Motor neuron (in vitro differentiated cells): ENCODE data around the gene ERC2. TPM values are rescaled to one million over a fixed set of nuclear protein-coding genes. Genes with fewer than 3 reads are reported as not detected.
A peak's percentile ranks its signal among the peaks of the same experiment; 100 is the strongest.

ENCODE experiments used
- ATAC-seq, 8 experiments: fragments of 200-7000 bp; cut with Tn5 transposase; replicated peaks in 6 of 8; 2 replicates each; pipeline ENCODE4 v1.8.0; 2021; ENCODE audit warnings: mild to moderate bottlenecking in 8 of 8, moderate library complexity in 8 of 8
- H3K27ac ChIP-seq, 2 donors: fragments of 250-450 bp; sonication (Bioruptor Pico); 2 replicates each; pipeline ENCODE4 v1.9.0; 2021; ENCODE audit warnings: antibody characterized with exemption in 2 of 2, mild to moderate bottlenecking in 2 of 2, moderate library complexity in 1 of 2
- H3K4me1 ChIP-seq, 2 donors: fragments of 250-450 bp; sonication (Bioruptor Pico); replicated peaks in 1 of 2; 2 replicates each; pipeline ENCODE4 v1.6.1; 2021; ENCODE audit warnings: antibody characterized with exemption in 2 of 2, mild to moderate bottlenecking in 2 of 2, moderate library complexity in 1 of 2
- H3K4me3 ChIP-seq, 5 donors: fragments of 250-450 bp; sonication (Bioruptor Pico); 2 replicates each; pipeline ENCODE4 v1.9.0; 2021; ENCODE audit warnings: antibody characterized with exemption in 5 of 5, mild to moderate bottlenecking in 5 of 5, moderate library complexity in 4 of 5
- WGBS, 10 experiments: fragments of 450-650 bp; shearing (Covaris generic); methylation state at CpG; one replicate each; pipeline ENCODE4 v1.0.0; 2022; 5-methylcytosine and 5-hydroxymethylcytosine counted together
- in situ Hi-C, 9 experiments: fragments of 400-800 bp; cut with MboI; loops; one replicate each; pipeline ENCODE4 v1.15.0; 2021; ENCODE audit warnings: low sequenced_read_pairs in 9 of 9, low pct_unique_long_range_greater_than_20kb in 2 of 9; ENCODE audit not compliant: unreplicated experiment in 9 of 9
- total RNA-seq, 8 experiments: library from RNA; unstranded; fragments of 300-600 nt; gene quantifications; 2 replicates each; pipeline versions ENCODE4 v1.2.3 to v1.2.4, GENCODE V29; 2022

Gene ERC2
- total RNA-seq, 8 experiments from 2014 or later: 1.0 to 28.0 (median 18.2) TPM

DNA sequence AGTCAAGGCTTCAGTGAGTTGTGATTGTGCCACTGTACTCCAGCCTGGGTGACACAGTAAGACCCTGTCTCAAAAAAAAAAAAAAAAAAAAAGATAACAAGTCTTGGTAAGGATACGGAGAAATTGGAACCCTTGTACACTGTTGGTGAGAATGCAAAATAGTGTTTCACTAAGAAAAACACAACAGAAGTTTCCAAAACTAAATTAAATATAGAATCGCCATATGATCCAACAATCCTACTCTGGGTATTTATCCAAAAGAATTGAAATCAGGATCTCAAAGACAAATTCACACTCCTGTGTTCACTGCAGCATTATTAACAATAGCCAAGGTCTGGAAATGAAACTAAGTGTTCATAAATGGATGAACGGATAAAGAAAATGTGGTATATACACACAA is 149.4 kb downstream of the ERC2 start:
- 50 to 100% (median 93%) methylated on average over 2 to 3 of the region's 3 CpGs; no CpG with 5 or more reads in 1 of the 10 experiments for WGBS, 10 experiments
- in situ Hi-C loops: no loop called here
- Histone ChIP-seq H3K27ac (no peak overlapping the region), H3K4me3 (no peak overlapping the region), H3K4me1 (no peaks in the 10 kb centered on the region)
- no peak for ATAC-seq

DNA sequence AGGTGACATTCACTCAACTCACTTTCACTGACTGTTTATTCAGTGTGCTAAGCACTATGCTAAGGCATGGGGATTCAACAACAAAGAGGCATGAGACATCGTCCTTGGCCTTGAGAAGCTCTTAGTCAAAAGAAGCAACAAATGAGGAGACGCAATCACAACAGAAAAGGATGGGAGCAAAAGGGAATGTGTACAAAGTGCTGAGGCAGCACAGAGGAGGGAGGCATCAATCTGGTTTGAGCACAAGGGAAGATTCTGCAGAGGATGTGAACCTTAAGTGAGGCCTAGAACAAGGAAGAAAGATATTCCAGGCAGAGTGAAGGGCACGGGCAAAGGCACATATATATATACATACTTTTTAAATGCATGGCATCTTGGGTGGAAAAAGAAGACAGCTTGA is 151.3 kb downstream of the ERC2 start:
- in situ Hi-C loops: no loop called here
- 43 to 83% (median 75%) methylated on average over 2 to 3 of the region's 3 CpGs; no CpG with 5 or more reads in 2 of the 10 experiments for WGBS, 10 experiments
- H3K4me1 ChIP-seq: no peaks in the 10 kb centered on the region
- no peak overlapping the region for H3K27ac ChIP-seq
- ATAC-seq: no peak
- no peak overlapping the region for H3K4me3 ChIP-seq

DNA sequence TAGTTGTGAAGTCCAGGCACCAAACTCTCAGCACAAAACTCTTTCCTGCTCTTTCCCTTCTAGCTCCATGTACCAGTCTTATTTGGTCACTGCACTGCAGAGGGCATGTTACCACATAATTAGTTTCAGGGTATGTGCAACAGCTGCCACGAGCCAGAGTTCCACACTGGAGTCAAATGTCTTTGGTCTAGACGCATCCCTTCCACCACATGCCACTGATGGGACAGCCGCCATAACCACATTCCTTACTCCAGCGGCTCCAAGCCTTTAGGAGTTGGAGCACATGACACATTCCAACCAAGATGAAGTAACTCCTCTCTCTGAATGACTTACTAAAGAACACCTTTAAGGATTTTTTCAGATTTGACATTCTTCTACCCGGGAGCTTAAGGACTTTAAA is 153.4 kb downstream of the ERC2 start:
- H3K4me1 ChIP-seq: no peaks in the 10 kb centered on the region
- H3K4me3 ChIP-seq: no peak overlapping the region
- peak in 2 of 8 experiments; percentile 54 to 67 for ATAC-seq
- in situ Hi-C loops: no loop called here
- 14 to 100% (median 90%) methylated on average over 1 to 5 of the region's 5 CpGs; no CpG with 5 or more reads in 1 of the 10 experiments for WGBS, 10 experiments
- no peak overlapping the region for H3K27ac ChIP-seq

DNA sequence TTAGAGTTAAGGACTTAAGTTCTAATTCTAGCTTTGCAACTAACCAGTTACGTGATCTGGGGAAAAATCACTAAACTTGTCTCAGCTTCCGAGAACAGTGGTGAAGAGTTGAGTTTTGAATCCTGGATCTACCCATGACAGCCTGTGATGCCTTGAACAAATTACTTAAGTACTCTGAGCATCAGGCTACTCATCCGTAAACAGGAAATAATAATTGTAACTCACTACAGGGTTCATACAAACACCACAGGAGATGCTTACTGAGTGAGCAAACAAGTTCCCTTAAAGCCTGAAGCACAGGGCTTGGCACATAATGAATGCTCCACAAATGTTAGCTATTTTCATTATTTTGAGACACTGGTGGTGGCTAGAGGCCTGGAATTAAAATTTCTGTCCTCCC is 158.8 kb downstream of the ERC2 start:
- in situ Hi-C loops: no loop called here

DNA sequence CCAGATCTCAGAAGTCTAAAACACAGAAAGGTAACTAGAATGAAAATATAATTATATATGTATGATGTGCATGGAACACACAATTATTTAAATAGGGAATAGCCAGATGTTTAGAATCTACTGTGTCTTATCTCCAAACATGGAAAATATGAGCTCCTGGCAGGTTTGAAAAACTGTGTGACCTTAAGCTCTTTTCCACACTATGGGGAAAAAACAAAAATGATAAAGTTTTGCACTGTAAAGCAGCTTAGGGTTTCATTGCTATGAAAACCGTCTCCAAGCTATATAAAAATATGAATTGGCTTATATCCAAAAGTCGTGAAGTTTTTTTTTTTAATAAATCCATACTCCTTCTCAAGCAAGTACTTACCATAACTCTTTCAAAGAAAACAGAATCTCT is 159.8 kb downstream of the ERC2 start:
- H3K4me3 ChIP-seq: no peak overlapping the region
- in situ Hi-C loops: no loop called here

More for the DNA sequence above, 158.8 kb downstream of the ERC2 start:
- Histone ChIP-seq H3K4me3 (no peak overlapping the region), H3K27ac (no peak overlapping the region), H3K4me1 (no peaks in the 10 kb centered on the region)
- 43 to 93% (median 68%) methylated on average over 2 to 3 of the region's 3 CpGs; no CpG with 5 or more reads in 3 of the 10 experiments for WGBS, 10 experiments
- no peak for ATAC-seq

DNA sequence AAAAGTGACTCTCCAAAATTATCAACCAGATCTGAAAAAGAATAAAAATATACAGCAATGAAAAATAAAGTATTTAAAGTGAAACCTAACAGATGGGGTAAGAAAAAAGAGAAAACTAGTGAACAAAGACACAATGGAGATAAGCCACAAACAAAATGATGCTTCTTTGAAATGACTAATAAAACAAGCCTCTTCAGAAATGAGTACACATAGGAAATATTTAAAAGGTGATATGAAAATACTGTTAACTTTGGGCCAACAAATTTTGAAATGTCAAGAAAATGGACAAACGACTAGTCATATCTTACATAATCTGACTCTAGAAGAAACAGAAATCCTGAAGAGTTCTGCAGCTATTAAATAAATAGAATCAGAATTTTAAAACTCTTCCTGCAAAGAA is 164.2 kb downstream of the ERC2 start:
- in situ Hi-C loops: no loop called here
- 20 to 100% (median 95%) methylated on average over 1 of the region's 1 CpG for WGBS, 10 experiments
- no peak overlapping the region for H3K27ac ChIP-seq
- no peak overlapping the region for H3K4me3 ChIP-seq
- H3K4me1 ChIP-seq: no peaks in the 10 kb centered on the region
- ATAC-seq: no peak

More for the DNA sequence above, 159.8 kb downstream of the ERC2 start:
- ATAC-seq: no peak
- 0 to 100% (median 84%) methylated on average over 1 to 2 of the region's 2 CpGs; no CpG with 5 or more reads in 1 of the 10 experiments for WGBS, 10 experiments
- no peaks in the 10 kb centered on the region for H3K4me1 ChIP-seq
- H3K27ac ChIP-seq: no peak overlapping the region

DNA sequence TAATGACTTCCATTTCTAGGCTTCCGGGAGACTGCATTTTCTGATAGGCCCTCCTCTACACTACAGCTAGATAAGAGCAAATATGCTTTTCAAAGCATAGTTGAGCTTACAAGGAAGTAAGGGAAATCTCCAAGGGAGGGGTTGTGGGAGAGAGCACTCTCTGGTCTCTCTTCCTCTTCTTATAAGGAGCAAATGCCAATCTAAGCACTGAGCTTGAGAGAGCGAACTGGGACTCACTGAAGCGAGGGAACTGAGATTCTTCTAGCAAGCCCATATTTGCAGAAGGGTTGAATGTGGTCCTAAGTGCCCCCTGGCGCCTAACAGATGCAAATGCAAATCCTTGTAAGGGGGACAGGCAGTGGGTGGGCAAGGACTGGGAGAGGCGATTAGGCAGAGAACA is 164.8 kb downstream of the ERC2 start:
- Histone ChIP-seq H3K4me1 (no peaks in the 10 kb centered on the region), H3K27ac (no peak overlapping the region), H3K4me3 (no peak overlapping the region)
- ATAC-seq: peak in 7 of 8 experiments; percentile 22 to 90 (median 63)
- 20 to 86% (median 50%) methylated on average over 2 to 5 of the region's 5 CpGs; no CpG with 5 or more reads in 1 of the 10 experiments for WGBS, 10 experiments
- in situ Hi-C loops: no loop called here

DNA sequence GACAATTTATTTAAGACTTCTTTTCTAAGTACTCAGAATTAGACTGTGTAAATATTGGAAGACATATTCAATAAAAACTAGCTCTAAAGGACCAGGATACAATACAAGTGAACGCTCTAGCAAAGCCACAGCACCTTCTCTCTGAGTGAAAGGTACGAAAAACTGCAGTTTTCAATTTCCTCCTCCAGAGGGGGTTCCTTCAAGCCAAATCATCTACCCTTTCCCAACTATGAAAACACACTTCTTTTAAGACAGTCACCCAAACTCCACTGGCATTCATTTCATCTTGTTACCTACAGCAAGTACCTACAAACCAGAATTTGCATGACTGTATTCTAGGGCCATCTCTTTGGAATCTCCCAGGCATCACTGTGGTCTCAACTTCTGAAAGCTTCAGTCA is 165.8 kb downstream of the ERC2 start:
- Histone ChIP-seq H3K4me1 (no peaks in the 10 kb centered on the region), H3K27ac (no peak overlapping the region), H3K4me3 (no peak overlapping the region)
- ATAC-seq: peak in 1 of 8 experiments; percentile 56
- 33 to 96% (median 90%) methylated on average over 1 to 2 of the region's 2 CpGs; no CpG with 5 or more reads in 5 of the 10 experiments for WGBS, 10 experiments
- in situ Hi-C loops: no loop called here

DNA sequence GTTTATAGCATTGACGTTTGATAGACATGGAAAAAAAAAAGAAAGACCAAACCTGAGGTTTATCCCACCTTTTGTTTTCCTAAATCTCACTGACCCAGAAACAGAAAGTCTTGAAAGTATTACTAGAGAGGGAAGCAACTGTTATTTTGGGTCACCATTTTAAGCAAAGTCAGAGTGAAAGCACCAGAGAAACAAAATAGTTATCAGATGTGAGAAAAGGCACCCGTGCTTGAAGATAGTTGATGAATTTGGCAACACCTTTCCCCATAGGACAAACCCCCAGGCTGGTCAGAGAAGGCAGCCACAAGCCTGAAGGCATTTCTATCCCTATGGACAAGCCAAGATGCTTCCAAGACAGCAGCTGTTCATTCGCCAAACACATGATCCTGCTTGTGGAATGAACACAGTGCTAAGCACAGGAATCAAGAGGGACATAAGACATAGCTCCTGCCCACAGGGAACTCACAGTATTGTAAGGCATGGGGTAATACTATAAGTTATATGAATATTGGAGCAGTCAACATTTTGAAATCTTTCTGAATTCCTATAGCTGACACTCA is 170.9 kb downstream of the ERC2 start:
- Histone ChIP-seq H3K4me1 (no peaks in the 10 kb centered on the region), H3K27ac (no peak overlapping the region), H3K4me3 (no peak overlapping the region)
- no peak for ATAC-seq
- in situ Hi-C loops: no loop called here
- WGBS, 10 experiments: 0 to 100% (median 43%) methylated on average over 1 to 3 of the region's 3 CpGs; no CpG with 5 or more reads in 1 of the 10 experiments

DNA sequence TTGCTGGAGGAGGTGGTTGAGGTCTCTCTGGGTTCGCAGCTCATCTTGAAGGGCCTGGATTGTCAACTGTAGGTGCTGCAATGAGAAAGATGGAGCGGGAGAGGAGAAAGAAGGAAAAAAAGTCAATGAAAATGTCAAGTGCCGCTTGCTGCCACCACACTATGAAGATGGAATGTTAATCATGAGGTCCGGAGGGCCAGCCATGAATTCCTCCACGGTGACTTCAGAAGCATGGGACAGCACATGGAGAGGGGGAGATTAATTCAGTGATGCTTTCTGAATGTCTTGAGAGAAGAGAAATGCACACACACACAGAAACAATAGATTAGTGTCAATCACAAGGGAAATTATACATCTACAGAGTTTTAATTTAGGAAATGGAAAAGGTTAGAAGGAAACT is 171.9 kb downstream of the ERC2 start:
- no peaks in the 10 kb centered on the region for H3K4me1 ChIP-seq
- in situ Hi-C loops: no loop called here
- H3K4me3 ChIP-seq: no peak overlapping the region
- H3K27ac ChIP-seq: no peak overlapping the region
- ATAC-seq: peak in 2 of 8 experiments; percentile 29 to 35
- 6 to 100% (median 81%) methylated on average over 1 to 5 of the region's 5 CpGs; no CpG with 5 or more reads in 2 of the 10 experiments for WGBS, 10 experiments

DNA sequence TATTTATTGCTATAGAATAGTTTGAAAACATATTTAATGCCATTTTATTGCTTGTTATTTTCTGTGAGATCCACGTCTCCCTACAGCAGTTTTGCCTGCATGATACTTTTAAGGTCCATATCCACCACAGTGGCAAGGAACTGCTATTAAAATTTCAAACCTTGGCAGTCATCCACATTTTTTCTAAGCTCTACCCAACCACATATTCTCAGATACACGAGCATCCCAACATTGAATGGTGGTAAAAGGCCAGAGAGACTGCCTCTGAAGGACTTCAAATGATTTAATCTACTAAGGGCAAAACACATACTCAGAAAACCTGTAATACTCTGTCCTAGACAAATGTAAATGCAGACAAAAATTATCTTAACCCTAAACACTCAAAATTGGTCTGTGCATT is 173.1 kb downstream of the ERC2 start:
- no peak overlapping the region for H3K4me3 ChIP-seq
- no peak overlapping the region for H3K27ac ChIP-seq
- 0 to 100% (median 62%) methylated on average over 1 to 2 of the region's 2 CpGs; no CpG with 5 or more reads in 4 of the 10 experiments for WGBS, 10 experiments
- H3K4me1 ChIP-seq: no peaks in the 10 kb centered on the region
- in situ Hi-C loops: no loop called here
- ATAC-seq: no peak

DNA sequence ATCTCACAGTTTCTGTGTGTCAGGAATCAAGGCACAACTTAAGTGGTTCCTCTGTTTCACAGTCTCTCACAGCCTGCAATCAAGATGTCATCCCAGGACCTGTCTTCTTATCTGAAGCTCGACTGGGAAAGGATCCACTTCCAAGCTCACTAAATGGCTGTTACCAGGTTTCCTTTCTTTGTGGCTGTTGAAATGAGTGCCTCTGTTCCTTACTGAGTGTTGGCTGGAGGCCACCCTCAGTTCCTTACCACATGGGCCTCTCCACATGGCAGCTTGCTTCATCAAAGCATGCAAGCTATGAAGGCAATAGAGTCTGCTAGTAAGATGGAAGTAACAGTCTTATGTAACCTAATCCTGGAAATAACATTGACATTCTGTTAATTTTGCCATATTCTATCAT is 174.0 kb downstream of the ERC2 start:
- WGBS, 10 experiments: 0 to 100% (median 63%) methylated on average over 1 of the region's 1 CpG; no CpG with 5 or more reads in 2 of the 10 experiments
- H3K4me3 ChIP-seq: no peak overlapping the region

DNA sequence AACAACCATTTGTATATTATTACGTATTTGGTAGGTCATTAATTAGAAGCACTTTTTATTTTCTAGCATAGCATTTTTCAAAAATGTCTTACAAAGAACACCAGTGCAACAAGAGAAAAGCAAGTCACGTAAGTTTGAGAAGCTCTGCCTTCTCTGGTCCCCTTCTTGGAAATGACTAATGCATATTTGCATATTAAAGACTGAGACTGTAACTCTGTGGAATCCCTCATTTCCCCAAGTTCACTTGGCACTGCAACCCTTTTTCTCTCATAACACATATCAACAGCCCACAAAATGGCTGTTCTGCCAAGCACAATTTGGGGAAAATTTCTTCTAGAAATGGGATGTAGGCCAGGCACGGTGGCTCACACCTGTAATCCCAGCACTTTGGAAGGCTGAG is 176.3 kb downstream of the ERC2 start:
- ATAC-seq: peak in 3 of 8 experiments; percentile 64 to 79 (median 64)
- WGBS, 10 experiments: 29 to 100% (median 88%) methylated on average over 1 to 3 of the region's 3 CpGs; no CpG with 5 or more reads in 1 of the 10 experiments

More for the DNA sequence above, 174.0 kb downstream of the ERC2 start:
- ATAC-seq: no peak
- Histone ChIP-seq H3K4me1 (no peaks in the 10 kb centered on the region), H3K27ac (no peak overlapping the region)
- in situ Hi-C loops: no loop called here

DNA sequence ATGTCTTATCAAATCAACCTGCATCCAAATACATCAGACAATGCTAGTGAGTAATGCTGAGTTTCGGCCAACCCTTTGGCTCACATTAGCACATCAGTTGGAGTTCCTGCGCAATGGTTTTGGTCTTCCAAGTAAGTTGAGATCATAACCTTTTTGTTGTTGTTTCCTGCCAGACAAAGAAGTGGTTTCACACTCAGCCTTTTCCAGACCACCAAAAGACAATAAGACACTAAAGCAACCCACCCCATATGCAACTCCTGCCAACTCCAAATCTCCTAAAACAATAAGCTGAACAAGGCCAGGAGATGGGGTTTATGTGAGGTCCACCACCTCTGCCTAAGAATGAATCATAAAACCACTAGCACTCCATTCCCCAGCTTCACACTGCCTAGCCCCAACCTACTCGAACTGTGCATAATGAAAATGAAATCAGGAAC is 177.0 kb downstream of the ERC2 start:
- peak in 2 of 8 experiments; percentile 31 to 36 for ATAC-seq
- in situ Hi-C loops: no loop called here
- H3K4me1 ChIP-seq: no peaks in the 10 kb centered on the region
- 34 to 94% (median 89%) methylated on average over 2 to 3 of the region's 3 CpGs; no CpG with 5 or more reads in 3 of the 10 experiments for WGBS, 10 experiments
- no peak overlapping the region for H3K27ac ChIP-seq
- no peak overlapping the region for H3K4me3 ChIP-seq

More for the DNA sequence above, 176.3 kb downstream of the ERC2 start:
- H3K4me3 ChIP-seq: no peak overlapping the region
- H3K27ac ChIP-seq: no peak overlapping the region
- no peaks in the 10 kb centered on the region for H3K4me1 ChIP-seq
- in situ Hi-C loops: no loop called here
